Osteoblast (primary cell): ENCODE measurements around the gene ALX4. TPM values are rescaled to one million over a fixed set of nuclear protein-coding genes. Genes with fewer than 3 reads are reported as not detected.

Experiments
- DNase-seq: peaks from one replicate; pipeline ENCODE4 v3.0.0; 2011; ENCODE audit warnings: low spot score, mixed read lengths; ENCODE audit not compliant: insufficient read length; ENCODE audit errors: missing footprints
- H2AFZ ChIP-seq: 2 replicates; pipeline ENCODE4 v1.6.0; 2011; ENCODE audit warnings: mild to moderate bottlenecking, low read length
- H3K27ac ChIP-seq: 2 replicates; pipeline ENCODE4 v1.5.1; 2011; ENCODE audit warnings: mild to moderate bottlenecking, low read depth, low read length, moderate library complexity
- H3K27me3 ChIP-seq: 2 replicates; pipeline ENCODE4 v1.6.0; 2012; ENCODE audit warnings: mild to moderate bottlenecking, control low read depth, inconsistent platforms, low read length, moderate library complexity; ENCODE audit not compliant: insufficient read depth
- H3K36me3 ChIP-seq: 2 replicates; pipeline ENCODE4 v1.5.1; 2011; ENCODE audit warnings: mild to moderate bottlenecking, low read length, control low read depth, moderate library complexity; ENCODE audit not compliant: insufficient read depth
- H3K4me1 ChIP-seq: 2 replicates; pipeline ENCODE4 v1.5.1; 2011; ENCODE audit warnings: mild to moderate bottlenecking, low read length, control low read depth, moderate library complexity; ENCODE audit not compliant: insufficient read depth
- H3K4me2 ChIP-seq: 2 replicates; pipeline ENCODE4 v1.6.0; 2011; ENCODE audit warnings: mild to moderate bottlenecking, low read length; ENCODE audit not compliant: insufficient read depth
- H3K4me3 ChIP-seq: fragments of 200-600 bp; sonication (generic); 3 replicates; pipeline ENCODE4 v1.5.1; 2012; ENCODE audit warnings: mild to moderate bottlenecking, low read length, inconsistent platforms; ENCODE audit not compliant: insufficient read depth
- H3K79me2 ChIP-seq: 2 replicates; pipeline ENCODE4 v1.6.0; 2012; ENCODE audit warnings: mild to moderate bottlenecking, low read length, control low read depth, inconsistent platforms; ENCODE audit not compliant: insufficient read depth
- H3K9me3 ChIP-seq: 2 replicates; pipeline ENCODE4 v1.5.1; 2011; ENCODE audit warnings: low read depth, low read length, control low read depth
- H4K20me1 ChIP-seq: 2 replicates; pipeline ENCODE4 v1.6.0; 2012; ENCODE audit warnings: mild to moderate bottlenecking, low read length, control low read depth; ENCODE audit not compliant: insufficient read depth
- total RNA-seq: library from RNA; depleted of rRNA; stranded (reverse); fragments of >200 nt; gene quantifications from 2 replicates; pipeline ENCODE4 v1.2.3, GENCODE V29; 2012
- TF ChIP-seq, protein P1 (sequence below): IDR thresholded peaks from 2 replicates; pipeline ENCODE4 v1.5.1; 2011; ENCODE audit warnings: mild to moderate bottlenecking, low read depth, low read length, moderate library complexity; ENCODE audit errors: extremely low read depth

ALX4 gene
- total RNA-seq, 1 donor: under 0.01 TPM

DNA sequence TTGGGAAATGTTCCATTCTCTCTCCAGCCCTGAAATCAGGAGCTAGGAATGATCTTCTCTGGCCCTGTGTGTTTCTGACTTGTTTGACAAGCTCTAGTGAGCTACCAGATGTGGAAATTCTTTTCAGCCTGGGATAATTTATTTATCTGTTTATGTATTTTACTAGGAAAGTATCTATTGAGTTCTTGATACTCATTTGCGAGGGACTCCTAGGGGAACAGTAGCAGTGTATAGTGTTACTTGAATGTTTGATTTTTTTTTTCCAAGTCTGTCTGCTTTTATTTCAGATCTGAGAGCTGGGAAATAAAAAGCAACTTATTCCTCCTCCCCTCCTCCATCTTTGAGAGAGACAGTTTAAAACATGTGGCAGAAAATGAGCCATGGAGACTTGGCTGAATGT lies 92.5 kb downstream of the ALX4 start:
- H4K20me1 ChIP-seq: peaks cover 8% of the 10 kb centered on the region
- H3K4me3 ChIP-seq: no peak overlapping the region
- TF ChIP-seq, protein P1, sequence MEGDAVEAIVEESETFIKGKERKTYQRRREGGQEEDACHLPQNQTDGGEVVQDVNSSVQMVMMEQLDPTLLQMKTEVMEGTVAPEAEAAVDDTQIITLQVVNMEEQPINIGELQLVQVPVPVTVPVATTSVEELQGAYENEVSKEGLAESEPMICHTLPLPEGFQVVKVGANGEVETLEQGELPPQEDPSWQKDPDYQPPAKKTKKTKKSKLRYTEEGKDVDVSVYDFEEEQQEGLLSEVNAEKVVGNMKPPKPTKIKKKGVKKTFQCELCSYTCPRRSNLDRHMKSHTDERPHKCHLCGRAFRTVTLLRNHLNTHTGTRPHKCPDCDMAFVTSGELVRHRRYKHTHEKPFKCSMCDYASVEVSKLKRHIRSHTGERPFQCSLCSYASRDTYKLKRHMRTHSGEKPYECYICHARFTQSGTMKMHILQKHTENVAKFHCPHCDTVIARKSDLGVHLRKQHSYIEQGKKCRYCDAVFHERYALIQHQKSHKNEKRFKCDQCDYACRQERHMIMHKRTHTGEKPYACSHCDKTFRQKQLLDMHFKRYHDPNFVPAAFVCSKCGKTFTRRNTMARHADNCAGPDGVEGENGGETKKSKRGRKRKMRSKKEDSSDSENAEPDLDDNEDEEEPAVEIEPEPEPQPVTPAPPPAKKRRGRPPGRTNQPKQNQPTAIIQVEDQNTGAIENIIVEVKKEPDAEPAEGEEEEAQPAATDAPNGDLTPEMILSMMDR: no peak
- no peaks in the 10 kb centered on the region for H3K9me3 ChIP-seq
- H3K79me2 ChIP-seq: no peaks in the 10 kb centered on the region
- no peaks in the 10 kb centered on the region for H3K36me3 ChIP-seq
- peaks cover 23% of the 10 kb centered on the region for H3K4me1 ChIP-seq
- no peak overlapping the region for H3K27ac ChIP-seq
- no peak overlapping the region for H3K4me2 ChIP-seq
- H2AFZ ChIP-seq: no peak overlapping the region
- no peaks in the 10 kb centered on the region for H3K27me3 ChIP-seq
- no peak for DNase-seq

DNA sequence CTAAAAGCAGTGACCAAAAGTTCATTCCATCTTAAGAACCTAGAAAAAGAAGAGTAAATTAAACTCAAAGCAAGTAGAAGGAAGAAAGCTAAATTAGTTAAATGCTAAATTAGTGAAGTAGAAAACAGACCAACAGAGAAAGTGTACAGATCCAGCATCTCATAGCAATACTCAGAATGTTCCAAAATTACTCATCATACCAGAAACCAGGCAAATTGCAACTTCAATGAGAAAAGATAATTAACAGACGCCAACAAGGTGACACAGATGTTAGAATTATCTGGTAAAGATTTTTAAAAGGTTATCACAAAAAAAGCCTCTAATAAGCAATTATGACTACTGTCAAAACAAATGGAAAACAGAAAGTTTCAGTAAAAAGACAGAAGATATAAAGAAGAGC lies 96.8 kb downstream of the ALX4 start:
- Histone ChIP-seq H3K79me2 (no peaks in the 10 kb centered on the region), H4K20me1 (no peaks in the 10 kb centered on the region), H3K9me3 (no peaks in the 10 kb centered on the region), H3K4me2 (no peak overlapping the region), H3K4me3 (no peak overlapping the region), H3K4me1 (peaks cover 13% of the 10 kb centered on the region), H3K27me3 (no peaks in the 10 kb centered on the region), H2AFZ (no peak overlapping the region), H3K27ac (no peak overlapping the region), H3K36me3 (no peaks in the 10 kb centered on the region)
- no peak for DNase-seq
- TF ChIP-seq, protein P1: no peak

DNA sequence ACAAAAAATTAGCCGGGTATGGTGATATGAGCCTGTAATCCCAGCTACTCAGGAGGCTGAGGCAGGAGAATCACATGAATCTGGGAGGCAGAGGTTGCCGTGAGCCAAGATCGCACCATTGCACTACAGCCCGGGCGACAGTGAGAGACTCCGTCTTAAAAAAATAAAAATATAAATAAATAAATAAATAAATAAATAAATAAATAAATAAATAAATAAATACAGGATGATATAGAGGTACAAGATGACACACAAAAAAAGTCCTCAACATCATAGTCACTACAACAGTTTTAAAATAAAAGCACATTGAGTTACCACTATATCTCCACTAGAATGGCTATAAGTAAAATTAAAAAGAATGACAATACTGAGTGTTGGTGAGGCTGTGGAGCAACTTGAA lies 97.8 kb downstream of the ALX4 start:
- peaks cover 13% of the 10 kb centered on the region for H3K4me1 ChIP-seq
- no peak overlapping the region for H3K4me2 ChIP-seq
- DNase-seq: no peak
- no peaks in the 10 kb centered on the region for H3K36me3 ChIP-seq
- no peak overlapping the region for H3K27ac ChIP-seq
- H2AFZ ChIP-seq: no peak overlapping the region
- H3K27me3 ChIP-seq: no peaks in the 10 kb centered on the region
- no peaks in the 10 kb centered on the region for H3K79me2 ChIP-seq
- no peak overlapping the region for H3K4me3 ChIP-seq
- TF ChIP-seq, protein P1: no peak
- no peaks in the 10 kb centered on the region for H4K20me1 ChIP-seq
- no peaks in the 10 kb centered on the region for H3K9me3 ChIP-seq

Other genes starting within 250 kb of the ALX4 start
- gene ACCS, start 243.9 kb downstream of the ALX4 start, total RNA-seq: 21.0 and 27.1 TPM in 2 replicates
- gene EXT2, start 214.5 kb downstream of the ALX4 start, total RNA-seq: 174 and 194 TPM in 2 replicates